GM18520 (cell line): ENCODE data around the gene TNS3.

Experiments
- ATAC-seq: cut with Tn5 transposase; IDR thresholded peaks from one replicate; pipeline ENCODE4 v1.9.1; 2021; ENCODE audit not compliant: unreplicated experiment

Gene TNS3

GRCh38 chr7:47249361-47249760, 332.6 kb downstream of the TNS3 start:
- no peak for ATAC-seq

- no peak for ATAC-seq
Observed at GRCh38 chr7:47248797-47249196, 333.1 kb downstream of the TNS3 start.

GRCh38 chr7:47247132-47247531, 334.8 kb downstream of the TNS3 start:
- ATAC-seq: no peak

- no peak for ATAC-seq
Observed at GRCh38 chr7:47244692-47245091, 337.2 kb downstream of the TNS3 start.

DNA sequence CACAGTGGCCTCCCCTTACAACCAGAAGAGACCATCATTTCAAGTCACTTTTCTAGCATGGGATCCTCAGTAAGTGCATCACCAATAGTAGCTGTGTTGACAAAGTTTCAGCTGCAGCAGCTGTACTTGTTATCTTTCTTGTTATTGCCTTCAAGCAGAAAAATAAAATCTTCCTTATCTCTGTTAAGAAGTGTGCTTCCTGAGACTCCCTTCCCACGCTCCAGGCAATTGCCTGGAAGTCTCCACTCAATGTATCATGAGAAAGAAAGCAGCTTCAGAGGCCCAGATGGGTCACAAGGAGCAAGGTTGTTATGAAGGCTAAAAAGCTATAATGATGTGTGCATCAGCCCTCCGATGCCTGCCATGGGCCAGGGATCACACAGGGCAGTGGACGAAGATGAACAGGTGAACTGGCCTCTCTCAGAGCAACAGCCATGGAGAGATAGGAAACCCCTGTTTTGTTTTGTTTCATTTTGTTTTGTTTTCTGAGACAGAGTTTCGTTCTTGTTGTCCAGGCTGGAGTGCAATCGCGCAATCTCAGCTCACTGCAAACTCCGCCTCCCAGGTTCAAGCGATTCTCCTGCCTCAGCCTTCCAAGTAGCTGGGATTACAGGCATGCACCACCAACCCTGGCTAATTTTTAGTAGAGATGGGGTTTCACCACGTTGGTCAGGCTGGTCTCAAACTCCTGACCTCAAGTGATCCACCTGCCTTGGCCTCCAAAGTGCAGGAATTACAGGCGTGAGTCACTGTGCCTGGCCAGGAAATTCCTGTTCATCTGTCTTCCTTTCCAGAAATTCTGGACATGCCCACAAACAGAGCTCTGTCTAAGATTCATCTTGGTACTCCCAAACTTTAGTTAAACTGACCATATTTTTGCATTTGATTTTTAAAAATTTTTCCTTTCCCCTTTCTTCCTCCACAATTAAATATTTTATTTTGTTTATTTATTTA, 340.5 kb downstream of the TNS3 start:
- ATAC-seq: no peak

DNA sequence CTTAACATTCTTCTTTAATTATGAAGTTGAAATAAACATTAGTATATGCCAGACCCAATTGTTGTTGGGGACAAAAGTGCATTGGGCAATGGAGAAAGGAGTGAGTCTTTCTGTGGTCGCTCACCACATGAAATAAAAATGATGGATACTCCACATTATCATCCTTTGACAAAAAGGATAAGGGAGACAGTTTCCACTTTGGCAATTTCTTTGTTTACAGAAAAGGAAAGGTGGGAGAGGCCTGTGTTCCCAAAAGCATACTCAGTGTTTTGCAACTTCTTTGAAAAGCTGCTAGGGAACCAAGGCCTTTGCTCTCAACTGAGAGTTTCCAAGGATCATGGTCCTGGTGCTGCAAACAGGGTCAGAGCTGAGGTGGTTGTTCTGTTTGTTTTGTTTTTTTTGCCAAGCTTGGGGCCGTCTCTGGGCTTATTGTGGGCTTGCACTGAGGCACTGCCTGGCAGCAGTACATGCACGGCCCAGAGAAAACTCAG, 341.9 kb downstream of the TNS3 start:
- ATAC-seq: no peak

GRCh38 chr7:47239034-47239433, 342.9 kb downstream of the TNS3 start:
- ATAC-seq: no peak

- no peak for ATAC-seq
Observed at GRCh38 chr7:47236480-47237129, 345.3 kb downstream of the TNS3 start.

GRCh38 chr7:47233996-47234395, 347.9 kb downstream of the TNS3 start:
- ATAC-seq: no peak

DNA sequence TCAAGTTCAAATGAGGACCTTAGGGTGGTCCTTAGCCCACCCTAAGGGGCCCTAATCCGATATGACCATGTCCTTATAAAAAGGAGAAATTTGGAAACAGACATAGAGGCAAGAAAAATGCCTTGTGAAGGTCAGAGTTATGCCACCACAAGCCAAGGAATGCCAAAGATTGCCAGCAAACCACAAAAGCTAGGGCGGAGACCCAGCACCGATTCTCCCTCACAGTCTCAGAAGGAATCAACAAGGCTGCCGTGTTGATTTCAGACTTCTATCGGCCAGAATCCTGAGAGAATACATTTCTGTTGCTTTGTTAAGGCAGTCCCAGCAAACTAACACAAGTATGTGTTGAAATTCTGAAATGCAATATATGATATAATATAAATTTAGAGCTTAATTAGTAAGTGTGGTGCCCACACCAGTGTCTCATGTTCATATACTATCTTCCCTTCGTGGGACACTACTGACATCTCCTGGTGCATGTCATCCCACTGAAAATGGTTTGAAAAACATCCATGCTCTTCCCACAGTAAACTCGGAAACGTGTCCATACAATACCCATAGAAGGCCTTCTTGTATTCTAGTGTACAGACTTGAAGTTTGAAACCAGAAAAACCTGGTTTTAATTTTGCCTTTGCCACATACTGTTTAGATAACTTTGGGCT, 349.0 kb downstream of the TNS3 start:
- no peak for ATAC-seq

GRCh38 chr7:47231627-47232026, 350.3 kb downstream of the TNS3 start:
- no peak for ATAC-seq

GRCh38 chr7:47231032-47231431, 350.9 kb downstream of the TNS3 start:
- ATAC-seq: no peak

DNA sequence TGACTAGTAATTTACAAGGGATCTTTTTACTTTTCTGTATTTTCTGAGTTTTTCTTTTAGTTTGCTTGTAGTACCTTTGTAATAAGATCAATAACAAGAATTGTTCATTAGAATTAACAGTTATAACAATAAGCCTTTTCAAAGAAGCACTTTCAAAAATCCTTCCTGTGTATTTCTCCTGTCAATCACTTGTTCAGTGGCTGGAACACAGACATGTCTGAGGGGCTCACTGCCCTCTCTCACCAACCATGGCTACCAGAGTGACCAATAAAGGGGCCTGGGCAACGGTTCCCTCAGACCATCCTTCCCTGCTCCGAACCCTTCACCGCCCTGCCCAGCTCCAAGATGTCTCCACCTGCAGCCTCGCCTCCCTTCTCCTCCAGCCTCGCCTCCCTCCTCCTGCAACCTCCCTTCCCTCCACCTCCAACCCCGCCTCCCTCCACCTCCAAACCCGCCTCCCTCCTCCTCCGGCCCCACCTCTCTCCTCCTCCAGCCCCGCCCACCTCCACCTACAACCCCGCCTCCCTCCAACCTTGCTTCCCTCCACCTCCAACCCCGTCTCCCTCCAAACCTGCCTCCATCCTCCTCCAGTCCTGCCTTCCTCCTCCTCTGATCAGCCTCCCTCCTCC, 353.4 kb downstream of the TNS3 start:
- no peak for ATAC-seq

- peak; percentile 71 for ATAC-seq
Observed at GRCh38 chr7:47227762-47228177, 354.1 kb downstream of the TNS3 start.

DNA sequence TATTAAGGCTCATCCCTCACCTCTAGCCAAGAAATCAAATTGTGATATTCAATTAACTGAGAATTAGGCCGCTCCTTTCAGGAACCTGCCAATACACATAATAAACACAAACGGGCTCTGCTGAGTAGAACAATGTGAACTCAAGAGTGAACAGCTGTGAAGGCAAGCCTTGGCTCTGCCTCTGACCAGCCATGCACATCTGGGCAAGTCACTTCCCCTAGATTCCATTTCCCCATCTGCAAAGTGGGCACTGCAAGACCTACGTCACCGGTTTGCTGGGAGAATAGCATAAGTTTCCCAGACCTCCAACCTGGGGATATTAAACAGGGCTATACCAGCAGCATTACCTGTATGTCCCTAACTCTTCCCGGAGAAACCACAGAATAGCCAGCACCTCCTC, 355.2 kb downstream of the TNS3 start:
- no peak for ATAC-seq

DNA sequence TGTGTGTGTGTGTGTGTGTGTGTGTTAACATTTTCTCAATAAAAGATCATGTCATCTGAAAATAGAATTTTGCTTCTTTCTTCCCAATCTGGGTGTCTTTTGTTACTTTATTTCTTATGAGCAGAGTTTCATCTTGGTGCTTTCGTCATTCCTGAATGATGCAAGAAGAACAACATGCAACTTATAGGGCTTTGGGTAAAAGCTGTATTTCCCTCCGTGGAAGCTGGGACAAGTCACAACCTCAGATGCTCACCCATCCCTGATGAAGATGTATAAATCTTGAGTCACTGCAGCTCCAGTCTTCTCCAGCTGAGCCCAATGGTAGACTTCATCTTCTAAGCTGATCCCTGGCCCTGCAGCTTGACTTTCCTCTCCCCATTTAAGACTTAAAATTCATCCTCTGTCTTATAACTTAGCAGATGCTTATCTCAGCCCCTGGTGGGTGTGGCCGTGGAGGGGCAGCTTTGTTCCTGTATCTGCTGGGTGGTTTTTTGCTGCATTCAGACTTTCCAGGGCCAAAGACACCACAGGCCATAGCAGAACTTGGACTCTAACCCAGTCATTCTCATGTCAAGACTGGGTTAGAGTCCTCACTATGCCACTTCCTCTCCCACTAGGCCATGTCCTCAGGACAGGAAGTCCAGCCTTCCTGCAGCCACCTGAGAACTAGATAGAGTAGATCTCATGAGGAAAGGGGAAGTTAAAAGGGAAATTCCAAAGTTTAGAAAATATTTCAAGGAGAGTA, 356.4 kb downstream of the TNS3 start:
- ATAC-seq: no peak
